ENCODE measurements around the gene RASA3.

RASA3 gene

GRCh38 chr13:113945857-113946408 is 186.5 kb downstream of the RASA3 start:
- no peak for DNase-seq

GRCh38 chr13:113943821-113944565 is 188.4 kb downstream of the RASA3 start:
- DNase-seq: no peak

- DNase-seq: no peak
Observed at GRCh38 chr13:113942591-113943103, 189.8 kb downstream of the RASA3 start.

GRCh38 chr13:113941571-113942191 is 190.7 kb downstream of the RASA3 start:
- no peak for DNase-seq

GRCh38 chr13:113939944-113940297 is 192.5 kb downstream of the RASA3 start:
- DNase-seq: no peak

GRCh38 chr13:113939129-113939943 is 193.1 kb downstream of the RASA3 start:
- no peak for DNase-seq

- DNase-seq: no peak
Observed at GRCh38 chr13:113938716-113939115, 193.7 kb downstream of the RASA3 start.

GRCh38 chr13:113938246-113938645 is 194.2 kb downstream of the RASA3 start:
- no peak for DNase-seq

GRCh38 chr13:113937527-113938180 is 194.8 kb downstream of the RASA3 start:
- DNase-seq: no peak

GRCh38 chr13:113937073-113937472 is 195.3 kb downstream of the RASA3 start:
- no peak for DNase-seq

- no peak for DNase-seq
Observed at GRCh38 chr13:113936166-113936965, 196.1 kb downstream of the RASA3 start.

- DNase-seq: no peak
Observed at GRCh38 chr13:113935001-113935844, 197.2 kb downstream of the RASA3 start.

GRCh38 chr13:113934576-113934975 is 197.8 kb downstream of the RASA3 start:
- DNase-seq: no peak

- no peak for DNase-seq
Observed at GRCh38 chr13:113933901-113934300, 198.5 kb downstream of the RASA3 start.

GRCh38 chr13:113931841-113932459 is 200.5 kb downstream of the RASA3 start:
- no peak for DNase-seq

- peak; percentile 24 to 25 for DNase-seq
Observed at GRCh38 chr13:113930671-113931637, 201.5 kb downstream of the RASA3 start.

GRCh38 chr13:113929628-113930615 is 202.5 kb downstream of the RASA3 start:
- DNase-seq: no peak
